B cell (primary cell): ENCODE results near the gene ZNF521.

Experiments used
- CTCF ChIP-seq: fragments of 200-600 bp; IDR thresholded peaks from one replicate; pipeline ENCODE4 v1.8.0; 2022; ENCODE audit warnings: antibody characterized with exemption, mild to moderate bottlenecking
- EZH2 ChIP-seq: IDR thresholded peaks from 2 replicates; pipeline ENCODE4 v1.6.1; 2012; ENCODE audit warnings: borderline replicate concordance, low read depth, mild to moderate bottlenecking, moderate library complexity, low read length; ENCODE audit not compliant: insufficient read depth, poor library complexity, severe bottlenecking

- TF ChIP-seq EZH2, result no peak
- TF ChIP-seq CTCF, result no peak
These were observed 67.0 kb downstream of the ZNF521 start for GRCh38 chr18:25284861-25285550.
